Parathyroid adenoma (tissue), 2 donors: ENCODE measurements around the gene PIGH.

Experiments
- H2AFZ ChIP-seq: fragments of 300-600 bp; sonication (generic); one replicate; pipeline ENCODE4 v1.7.0; 2017; ENCODE audit warnings: antibody characterized with exemption, mild to moderate bottlenecking
- H3K27ac ChIP-seq: fragments of 300-600 bp; sonication (generic); one replicate; pipeline ENCODE4 v1.7.0; 2017
- H3K27me3 ChIP-seq: fragments of 300-600 bp; sonication (generic); one replicate; pipeline ENCODE4 v1.7.0; 2017; ENCODE audit warnings: low read length; ENCODE audit not compliant: control insufficient read depth, insufficient read depth
- H3K36me3 ChIP-seq: fragments of 300-600 bp; sonication (generic); one replicate; pipeline ENCODE4 v1.7.0; 2017; ENCODE audit warnings: low read length; ENCODE audit not compliant: control insufficient read depth, insufficient read depth
- H3K4me1 ChIP-seq: fragments of 300-600 bp; sonication (generic); one replicate; pipeline ENCODE4 v1.7.0; 2017; ENCODE audit warnings: control low read depth
- H3K4me2 ChIP-seq: fragments of 300-600 bp; sonication (generic); one replicate; pipeline ENCODE4 v1.7.0; 2017; ENCODE audit warnings: low read length
- H3K4me3 ChIP-seq: fragments of 300-600 bp; sonication (generic); one replicate; pipeline ENCODE4 v1.7.0; 2017; ENCODE audit warnings: low read depth, low read length
- H3K79me2 ChIP-seq: fragments of 300-600 bp; sonication (generic); one replicate; pipeline ENCODE4 v1.7.0; 2017; ENCODE audit warnings: control low read depth
- H3K9ac ChIP-seq: fragments of 300-600 bp; sonication (generic); one replicate; pipeline ENCODE4 v1.7.0; 2017; ENCODE audit warnings: mild to moderate bottlenecking
- H3K9me3 ChIP-seq: fragments of 300-600 bp; sonication (generic); one replicate; pipeline ENCODE4 v1.7.0; 2017; ENCODE audit warnings: low read length; ENCODE audit not compliant: control insufficient read depth
- CTCF ChIP-seq: fragments of 300-600 bp; sonication (generic); IDR thresholded peaks from one replicate; pipeline ENCODE4 v1.7.0; 2017; ENCODE audit warnings: antibody characterized with exemption, mild to moderate bottlenecking
- donor health status: primary hyperparathyroidism.

PIGH gene

GRCh38 chr14:67573228-67574010 is 26.6 kb downstream of the PIGH start:
- Histone ChIP-seq H3K9ac (no peak overlapping the region), H3K79me2 (no peaks in the 10 kb centered on the region), H3K4me3 (no peak overlapping the region), H2AFZ (no peak overlapping the region), H3K9me3 (no peaks in the 10 kb centered on the region), H3K36me3 (no peaks in the 10 kb centered on the region), H3K27me3 (no peaks in the 10 kb centered on the region), H3K27ac (no peak overlapping the region), H3K4me1 (no peaks in the 10 kb centered on the region), H3K4me2 (no peak overlapping the region)
- no peak for TF ChIP-seq CTCF

DNA sequence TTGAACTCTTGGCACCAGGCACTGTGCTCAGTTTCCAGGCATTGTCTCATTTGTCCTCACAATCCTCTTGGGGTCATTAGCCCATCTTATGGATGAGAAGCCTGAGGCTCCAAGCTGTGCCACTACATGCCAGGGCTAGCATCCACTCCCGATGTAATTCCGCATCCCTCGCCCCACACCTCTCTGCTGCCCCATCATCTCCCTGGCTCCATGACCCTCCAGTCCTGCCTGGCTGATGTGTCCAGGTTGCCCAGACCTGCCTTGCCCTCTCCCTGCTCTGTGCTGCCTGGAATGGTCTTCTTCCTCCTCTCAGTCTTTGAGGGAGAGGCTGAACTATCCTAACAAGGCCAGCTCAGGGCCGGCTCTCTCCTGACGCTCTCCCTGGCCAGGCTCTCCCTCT is 27.5 kb downstream of the PIGH start:
- no peak overlapping the region for H3K4me3 ChIP-seq
- H3K9me3 ChIP-seq = no peaks in the 10 kb centered on the region
- no peaks in the 10 kb centered on the region for H3K27me3 ChIP-seq
- TF ChIP-seq CTCF = no peak
- H2AFZ ChIP-seq = no peak overlapping the region
- no peak overlapping the region for H3K27ac ChIP-seq
- H3K4me2 ChIP-seq = no peak overlapping the region
- H3K9ac ChIP-seq = no peak overlapping the region
- H3K36me3 ChIP-seq = no peaks in the 10 kb centered on the region
- H3K4me1 ChIP-seq = peaks cover 7% of the 10 kb centered on the region
- H3K79me2 ChIP-seq = no peaks in the 10 kb centered on the region

GRCh38 chr14:67571991-67572323 is 28.1 kb downstream of the PIGH start:
- Histone ChIP-seq H3K36me3 (no peaks in the 10 kb centered on the region), H3K27me3 (no peaks in the 10 kb centered on the region)

GRCh38 chr14:67571275-67571990 is 28.6 kb downstream of the PIGH start:
- Histone ChIP-seq H3K4me1 (peaks cover 18% of the 10 kb centered on the region), H3K27me3 (no peaks in the 10 kb centered on the region), H3K9me3 (no peaks in the 10 kb centered on the region), H3K4me3 (no peak overlapping the region), H3K4me2 (no peak overlapping the region), H3K27ac (no peak overlapping the region), H3K36me3 (no peaks in the 10 kb centered on the region), H3K9ac (no peak overlapping the region), H2AFZ (peak overlapping the region; percentile 42), H3K79me2 (no peaks in the 10 kb centered on the region)
- peak; percentile 91 for TF ChIP-seq CTCF

More at GRCh38 chr14:67571991-67572323, 28.1 kb downstream of the PIGH start:
- no peak for TF ChIP-seq CTCF
- Histone ChIP-seq H3K4me1 (peaks cover 14% of the 10 kb centered on the region), H3K4me2 (no peak overlapping the region), H3K27ac (no peak overlapping the region), H3K9ac (no peak overlapping the region), H2AFZ (no peak overlapping the region), H3K9me3 (no peaks in the 10 kb centered on the region), H3K4me3 (no peak overlapping the region), H3K79me2 (no peaks in the 10 kb centered on the region)
